Measurements from ENCODE around the gene MORF4L1.

GRCh38 chr15:78929536-78930264 is 57.0 kb downstream of the MORF4L1 start:
- TF ChIP-seq, protein P1, sequence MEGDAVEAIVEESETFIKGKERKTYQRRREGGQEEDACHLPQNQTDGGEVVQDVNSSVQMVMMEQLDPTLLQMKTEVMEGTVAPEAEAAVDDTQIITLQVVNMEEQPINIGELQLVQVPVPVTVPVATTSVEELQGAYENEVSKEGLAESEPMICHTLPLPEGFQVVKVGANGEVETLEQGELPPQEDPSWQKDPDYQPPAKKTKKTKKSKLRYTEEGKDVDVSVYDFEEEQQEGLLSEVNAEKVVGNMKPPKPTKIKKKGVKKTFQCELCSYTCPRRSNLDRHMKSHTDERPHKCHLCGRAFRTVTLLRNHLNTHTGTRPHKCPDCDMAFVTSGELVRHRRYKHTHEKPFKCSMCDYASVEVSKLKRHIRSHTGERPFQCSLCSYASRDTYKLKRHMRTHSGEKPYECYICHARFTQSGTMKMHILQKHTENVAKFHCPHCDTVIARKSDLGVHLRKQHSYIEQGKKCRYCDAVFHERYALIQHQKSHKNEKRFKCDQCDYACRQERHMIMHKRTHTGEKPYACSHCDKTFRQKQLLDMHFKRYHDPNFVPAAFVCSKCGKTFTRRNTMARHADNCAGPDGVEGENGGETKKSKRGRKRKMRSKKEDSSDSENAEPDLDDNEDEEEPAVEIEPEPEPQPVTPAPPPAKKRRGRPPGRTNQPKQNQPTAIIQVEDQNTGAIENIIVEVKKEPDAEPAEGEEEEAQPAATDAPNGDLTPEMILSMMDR (IDR thresholded peaks at IDR 0.05), result no peak
- TF ChIP-seq EZH2phosphoT487 (IDR thresholded peaks at IDR 0.05) (no peak), EZH2 (IDR thresholded peaks at IDR 0.05) (no peak)
